COLO668 (cell line): Measurements from ENCODE around the gene COL23A1.
"Not testable (repeated sequence)": the region's sequence is repeated elsewhere in the genome, so short reads cannot be mapped to it uniquely, and the experiment has no call there.

Experiments used
- DNase-seq: peaks from one replicate; lab custom pipeline; 2025; ENCODE audit not compliant: unreplicated experiment; lab: John Stamatoyannopoulos, UW

COL23A1 gene

GRCh38 chr5:178511172-178511571, 79.0 kb downstream of the COL23A1 start:
- no peak for DNase-seq

- DNase-seq, result no peak
Observed at GRCh38 chr5:178509491-178510057, 80.6 kb downstream of the COL23A1 start.

- DNase-seq, result no peak
Observed at GRCh38 chr5:178507151-178507932, 82.9 kb downstream of the COL23A1 start.

- DNase-seq, result no peak
Observed at GRCh38 chr5:178505639-178506407, 84.4 kb downstream of the COL23A1 start.

GRCh38 chr5:178504340-178504960, 85.7 kb downstream of the COL23A1 start:
- no peak for DNase-seq

- DNase-seq, result no peak
Observed at GRCh38 chr5:178502401-178503100, 87.6 kb downstream of the COL23A1 start.

- DNase-seq, result no peak
Observed at GRCh38 chr5:178499352-178499751, 90.8 kb downstream of the COL23A1 start.

- no peak for DNase-seq
Observed at GRCh38 chr5:178496642-178497041, 93.6 kb downstream of the COL23A1 start.

- DNase-seq, result no peak
Observed at GRCh38 chr5:178496214-178496613, 94.0 kb downstream of the COL23A1 start.

- DNase-seq, result no peak
Observed at GRCh38 chr5:178495706-178496105, 94.5 kb downstream of the COL23A1 start.

- no peak for DNase-seq
Observed at GRCh38 chr5:178492278-178492677, 97.9 kb downstream of the COL23A1 start.

- no peak for DNase-seq
Observed at GRCh38 chr5:178490935-178491652, 99.1 kb downstream of the COL23A1 start.

- no peak for DNase-seq
Observed at GRCh38 chr5:178489271-178489976, 100.8 kb downstream of the COL23A1 start.

GRCh38 chr5:178488696-178489095, 101.5 kb downstream of the COL23A1 start:
- DNase-seq, result no peak

GRCh38 chr5:178487911-178488600, 102.1 kb downstream of the COL23A1 start:
- DNase-seq, result no peak

- not testable (repeated sequence) for DNase-seq
Observed at GRCh38 chr5:178486878-178487512, 103.2 kb downstream of the COL23A1 start.

GRCh38 chr5:178486239-178486641, 104.0 kb downstream of the COL23A1 start:
- no peak for DNase-seq

- no peak for DNase-seq
Observed at GRCh38 chr5:178483620-178484019, 106.6 kb downstream of the COL23A1 start.

GRCh38 chr5:178479261-178479660, 110.9 kb downstream of the COL23A1 start:
- no peak for DNase-seq
